ENCODE measurements around the gene PHKG1.
"Not testable (repeated sequence)": the region's sequence is repeated elsewhere in the genome, so short reads cannot be mapped to it uniquely, and the experiment has no call there.

The PHKG1 gene

DNA sequence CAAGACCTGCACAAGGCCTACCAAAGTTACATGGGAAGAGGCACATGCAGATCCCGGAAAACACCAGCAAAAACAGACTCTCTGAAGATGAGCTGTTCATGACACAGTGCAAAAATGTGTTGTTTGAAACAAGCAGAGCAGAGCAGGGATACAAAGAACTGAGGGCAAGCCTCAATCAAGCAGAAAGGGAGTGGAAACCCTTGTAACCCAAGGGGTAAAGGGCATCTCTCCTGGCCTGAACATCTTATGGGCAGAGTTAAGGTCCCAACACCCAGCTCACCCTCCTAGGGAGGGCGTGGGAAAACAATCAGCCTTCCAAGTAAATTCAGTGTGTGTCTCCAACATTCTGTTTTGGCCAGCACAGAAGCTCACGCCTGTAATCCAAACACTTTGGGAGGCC, 52.0 kb downstream of the PHKG1 start:
- TF ChIP-seq, protein P1, sequence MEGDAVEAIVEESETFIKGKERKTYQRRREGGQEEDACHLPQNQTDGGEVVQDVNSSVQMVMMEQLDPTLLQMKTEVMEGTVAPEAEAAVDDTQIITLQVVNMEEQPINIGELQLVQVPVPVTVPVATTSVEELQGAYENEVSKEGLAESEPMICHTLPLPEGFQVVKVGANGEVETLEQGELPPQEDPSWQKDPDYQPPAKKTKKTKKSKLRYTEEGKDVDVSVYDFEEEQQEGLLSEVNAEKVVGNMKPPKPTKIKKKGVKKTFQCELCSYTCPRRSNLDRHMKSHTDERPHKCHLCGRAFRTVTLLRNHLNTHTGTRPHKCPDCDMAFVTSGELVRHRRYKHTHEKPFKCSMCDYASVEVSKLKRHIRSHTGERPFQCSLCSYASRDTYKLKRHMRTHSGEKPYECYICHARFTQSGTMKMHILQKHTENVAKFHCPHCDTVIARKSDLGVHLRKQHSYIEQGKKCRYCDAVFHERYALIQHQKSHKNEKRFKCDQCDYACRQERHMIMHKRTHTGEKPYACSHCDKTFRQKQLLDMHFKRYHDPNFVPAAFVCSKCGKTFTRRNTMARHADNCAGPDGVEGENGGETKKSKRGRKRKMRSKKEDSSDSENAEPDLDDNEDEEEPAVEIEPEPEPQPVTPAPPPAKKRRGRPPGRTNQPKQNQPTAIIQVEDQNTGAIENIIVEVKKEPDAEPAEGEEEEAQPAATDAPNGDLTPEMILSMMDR (conservative IDR thresholded peaks at IDR 0.05) = no peak
- H3K27ac ChIP-seq = no peak overlapping the region

DNA sequence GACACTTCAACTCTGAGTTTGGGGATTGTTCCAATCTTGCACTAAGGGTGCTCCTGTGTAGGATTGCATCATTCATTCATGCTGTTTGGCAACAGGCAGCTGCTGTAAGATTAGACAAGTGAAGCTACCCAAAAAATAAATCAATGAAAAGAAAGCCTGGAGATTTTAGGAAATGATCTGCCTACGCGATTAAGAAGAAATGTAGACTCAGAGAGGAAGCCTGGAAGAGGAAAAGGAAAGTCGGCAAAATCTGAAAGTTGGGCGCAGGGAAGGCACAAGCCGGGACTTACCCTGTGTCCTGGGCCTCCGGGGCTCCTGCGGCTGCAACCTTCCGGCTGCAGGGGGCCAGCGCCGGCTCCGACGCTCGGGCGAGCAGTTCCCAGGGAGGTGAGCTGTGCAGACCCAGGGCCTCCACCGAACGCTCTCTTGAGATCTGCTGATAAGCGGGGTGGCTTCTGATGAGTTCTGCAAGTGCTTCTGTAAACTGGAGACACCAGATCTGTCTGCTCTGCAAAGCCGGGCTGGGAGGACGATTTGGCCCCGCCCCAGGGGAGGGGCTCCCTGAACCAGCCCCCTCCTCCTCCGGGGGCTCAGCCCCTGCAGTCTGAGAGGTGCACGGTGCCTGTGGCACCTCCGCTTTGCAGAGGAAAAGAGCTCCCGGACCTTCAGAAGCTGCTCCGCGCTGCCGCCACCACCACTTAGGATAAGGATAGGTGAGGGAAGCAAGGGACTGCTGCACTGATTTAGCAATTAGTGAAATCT, 58.9 kb downstream of the PHKG1 start:
- peak overlapping the region; percentile 83 for H3K27ac ChIP-seq
- TF ChIP-seq, protein P1 (conservative IDR thresholded peaks at IDR 0.05) = no peak
- TF ChIP-seq ZFX (IDR thresholded peaks at IDR 0.05) = no peak

DNA sequence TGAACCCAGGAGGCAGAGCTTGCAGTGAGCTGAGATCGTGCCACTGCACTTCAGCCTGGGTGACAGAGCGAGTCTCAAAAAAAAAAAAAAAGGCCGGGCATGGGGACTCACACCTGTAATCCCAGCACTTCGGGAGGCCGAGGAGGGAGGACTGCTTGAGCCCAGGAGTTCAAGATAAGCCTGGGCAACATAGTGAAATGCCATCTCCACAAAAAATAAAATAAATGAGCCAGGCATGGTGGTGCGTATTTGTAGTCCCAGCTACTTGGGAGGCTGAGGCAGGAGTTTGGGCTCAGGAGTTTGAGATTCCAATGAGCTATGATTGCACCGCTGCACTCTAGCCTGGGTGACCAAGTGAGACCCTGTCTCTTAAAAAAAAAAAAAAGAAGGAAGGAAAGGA, 60.2 kb downstream of the PHKG1 start:
- not testable (repeated sequence) for H3K27ac ChIP-seq

DNA sequence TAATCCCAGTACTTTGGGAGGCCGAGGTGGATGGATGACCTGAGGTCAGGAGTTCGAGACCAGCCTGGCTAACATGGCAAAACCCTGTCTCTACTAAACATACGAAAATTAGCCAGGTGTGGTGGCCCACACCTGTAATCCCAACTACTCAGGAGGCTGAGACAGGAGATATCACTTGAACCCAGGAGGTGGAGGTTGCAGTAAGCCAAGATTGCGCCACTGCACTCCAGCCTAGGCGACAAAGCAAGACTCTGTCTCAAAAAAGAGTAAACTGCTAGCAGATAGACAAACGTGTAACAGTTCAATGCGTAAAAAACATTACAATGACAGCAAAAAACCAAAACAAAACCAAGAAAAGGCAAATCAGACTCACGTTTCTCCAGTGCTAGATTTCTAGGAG, 61.2 kb downstream of the PHKG1 start:
- H3K27ac ChIP-seq = not testable (repeated sequence)

DNA sequence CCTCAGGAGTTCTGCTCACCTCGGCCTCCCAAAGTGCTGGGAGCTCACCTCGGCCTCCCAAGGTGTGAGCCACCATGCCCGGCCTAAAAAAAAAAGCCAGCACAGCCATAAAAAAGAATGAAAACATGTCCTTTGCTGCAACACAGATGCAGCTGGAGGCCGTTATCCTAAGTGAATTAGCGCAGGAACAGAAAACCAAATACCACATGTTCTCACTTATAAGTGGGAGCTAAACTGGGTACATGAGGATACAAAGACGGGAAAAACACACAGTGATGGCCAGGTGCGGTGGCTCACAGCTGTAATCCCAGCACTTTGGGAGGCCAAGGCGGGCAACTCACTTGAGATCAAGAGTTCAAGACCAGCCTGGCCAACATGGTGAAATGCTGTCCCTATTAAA, 62.4 kb downstream of the PHKG1 start:
- H3K27ac ChIP-seq = no peak overlapping the region
- TF ChIP-seq, protein P1 (conservative IDR thresholded peaks at IDR 0.05) = no peak
- TF ChIP-seq ZFX (IDR thresholded peaks at IDR 0.05) = no peak
